Testis (tissue), 3 donors: ENCODE results near the gene SSBP2. TPM values are rescaled to one million over a fixed set of nuclear protein-coding genes. Genes with fewer than 3 reads are reported as not detected.

Experiments
- DNase-seq: peaks from one replicate; pipeline ENCODE4 v3.0.0-alpha.2; 2019
- H3K27ac ChIP-seq, 2 donors: fragments of 200-600 bp; sonication (generic); one replicate each; pipeline ENCODE4 v1.5.1; 2019
- H3K27me3 ChIP-seq: fragments of 200-600 bp; sonication (generic); one replicate; pipeline ENCODE4 v1.5.1; 2019
- H3K36me3 ChIP-seq: fragments of 200-600 bp; sonication (generic); one replicate; pipeline ENCODE4 v1.5.1; 2017; ENCODE audit warnings: low read depth; ENCODE audit errors: missing control alignments
- H3K4me1 ChIP-seq: fragments of 200-600 bp; sonication (generic); one replicate; pipeline ENCODE4 v1.5.1; 2019
- H3K4me3 ChIP-seq, 2 donors: fragments of 200-600 bp; sonication (generic); one replicate each; pipeline ENCODE4 v1.5.1; 2017 to 2019
- H3K9me3 ChIP-seq: fragments of 200-600 bp; sonication (generic); one replicate; pipeline ENCODE4 v1.5.1; 2017
- CTCF ChIP-seq, 3 experiments: fragments of 450-650 bp in 2 of 3; fragments of 200-600 bp in 1 of 3; sonication (generic) in 1 of 3; IDR thresholded peaks; one replicate each; pipeline ENCODE4 v1.5.1; 2016 to 2019; ENCODE audit warnings: antibody characterized with exemption in 3 of 3, mild to moderate bottlenecking in 2 of 3, moderate library complexity in 1 of 3
- POLR2A ChIP-seq: fragments of 450-650 bp; IDR thresholded peaks from one replicate; pipeline ENCODE4 v1.6.1; 2017; ENCODE audit warnings: antibody characterized with exemption, mild to moderate bottlenecking, moderate library complexity
- WGBS, 2 donors: methylation state at CpG; one replicate each; pipeline ENCODE4 v1.1.5; 2018; 5-methylcytosine and 5-hydroxymethylcytosine counted together
- intact Hi-C: fragments of 100-400 bp; cut with DNase I; formaldehyde crosslinking; loops from one replicate; pipeline ENCODE4 v1.15.1; 2023; ENCODE audit warnings: low total_unique reads
- polyA plus RNA-seq: library from polyadenylated mRNA; stranded (reverse); fragments of 350-450 nt; fragmentation: Illumina TruSeq; extraction: RNeasy Lipid Tissue Mini Kit (QIAGEN cat#74804); gene quantifications from one replicate; pipeline ENCODE4 v1.2.3, GENCODE V29; 2014; ENCODE audit warnings: low read depth, low replicate concordance; ENCODE audit not compliant: insufficient read depth
- total RNA-seq, 2 donors: library from RNA; depleted of rRNA; stranded (reverse); fragments of >200 nt; gene quantifications; one replicate each; pipeline ENCODE4 v1.2.3, GENCODE V29; 2016

SSBP2 gene
- total and polyA plus RNA-seq, 3 donors from 2014 or later, result 17.5 to 27.6 (median 22.7) TPM

GRCh38 chr5:81427566-81427965 is 323.3 kb downstream of the SSBP2 start:
- TF ChIP-seq CTCF (IDR thresholded peaks at IDR 0.05) (no peak), POLR2A (no peak)
- intact Hi-C loops, result loop anchor here (10.0 kb wide), 1 partner anchor 737 kb away; no protein-coding TSS in a partner anchor
- no peaks in the 10 kb centered on the region for H3K9me3 ChIP-seq
- peaks cover 3% of the 10 kb centered on the region for H3K4me1 ChIP-seq
- no peak for DNase-seq
- 89 to 96% methylated on average over 1 of the region's 1 CpG for WGBS, 2 donors
- H3K27ac ChIP-seq, result no peak overlapping the region
- no peaks in the 10 kb centered on the region for H3K36me3 ChIP-seq
- H3K27me3 ChIP-seq, result no peaks in the 10 kb centered on the region
- no peak overlapping the region for H3K4me3 ChIP-seq

DNA sequence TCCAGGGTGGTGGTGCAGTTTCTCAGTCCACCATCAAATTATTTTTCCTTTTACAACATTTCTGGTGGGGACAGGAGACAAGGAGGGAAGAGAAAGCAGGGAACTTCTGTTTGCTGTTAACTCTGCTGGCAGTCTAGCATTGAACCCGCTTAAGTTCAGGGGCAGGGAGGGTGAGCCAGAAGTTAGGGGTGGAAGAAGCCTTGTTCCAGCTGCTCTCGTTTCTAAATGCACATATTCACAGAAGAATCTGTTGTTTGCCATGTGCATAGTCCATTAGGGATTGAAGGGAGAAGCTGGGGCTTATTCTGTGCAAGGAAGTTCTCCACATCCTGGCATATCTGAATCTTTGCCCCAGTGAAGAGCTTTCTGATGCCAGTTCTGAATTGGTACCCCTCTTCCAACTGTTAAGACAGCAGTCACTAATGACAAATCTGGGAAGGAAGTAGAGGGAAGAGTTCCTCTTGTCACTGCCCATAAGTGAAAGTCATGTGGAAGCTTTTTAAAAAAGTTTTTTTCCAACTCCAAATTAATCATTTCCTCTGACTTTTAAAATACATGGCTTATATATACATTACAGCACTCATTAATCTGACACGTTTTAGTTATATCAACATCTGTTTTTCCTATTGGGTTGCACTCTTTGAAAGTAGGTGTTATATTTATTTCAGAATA is 324.4 kb downstream of the SSBP2 start:
- intact Hi-C loops, result loop anchor here (10.0 kb wide), 1 partner anchor 738 kb away; no protein-coding TSS in a partner anchor
- Histone ChIP-seq H3K27me3 (no peaks in the 10 kb centered on the region), H3K27ac (no peak overlapping the region), H3K36me3 (no peaks in the 10 kb centered on the region), H3K9me3 (no peaks in the 10 kb centered on the region), H3K4me3 (no peak overlapping the region), H3K4me1 (peaks cover 3% of the 10 kb centered on the region)
- no peak for TF ChIP-seq POLR2A
- no peak for TF ChIP-seq CTCF (IDR thresholded peaks at IDR 0.05)
- 42 to 49% methylated on average over 3 of the region's 3 CpGs for WGBS, 2 donors
- DNase-seq, result no peak

DNA sequence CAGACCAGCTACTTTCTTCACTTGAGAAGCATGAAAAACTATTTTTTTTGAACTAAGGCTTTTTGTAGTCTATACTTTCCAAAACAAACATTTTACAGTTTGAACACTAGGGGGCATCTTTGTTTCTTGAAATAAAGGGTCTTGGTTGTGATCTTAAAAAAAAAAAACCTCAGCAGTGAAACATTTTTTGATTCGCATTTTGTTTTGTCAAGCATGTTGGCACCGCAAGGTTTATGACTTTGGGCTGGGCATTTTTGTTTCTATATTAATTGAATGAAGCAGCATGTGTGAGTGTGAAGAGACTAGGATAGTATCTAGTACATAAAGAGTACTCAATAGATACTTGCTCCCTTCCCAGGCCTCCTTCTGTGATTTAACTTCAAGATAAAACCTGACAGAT is 325.3 kb downstream of the SSBP2 start:
- Histone ChIP-seq H3K9me3 (no peaks in the 10 kb centered on the region), H3K4me1 (peaks cover 3% of the 10 kb centered on the region), H3K4me3 (no peak overlapping the region), H3K36me3 (no peaks in the 10 kb centered on the region), H3K27ac (no peak overlapping the region), H3K27me3 (no peaks in the 10 kb centered on the region)
- TF ChIP-seq POLR2A (no peak), CTCF (IDR thresholded peaks at IDR 0.05) (peak in 2 of 3 experiments; percentile 37 to 71)
- 20 to 22% methylated on average over 2 of the region's 2 CpGs for WGBS, 2 donors
- intact Hi-C loops, result loop anchor here (10.0 kb wide), 1 partner anchor 739 kb away; no protein-coding TSS in a partner anchor
- no peak for DNase-seq

DNA sequence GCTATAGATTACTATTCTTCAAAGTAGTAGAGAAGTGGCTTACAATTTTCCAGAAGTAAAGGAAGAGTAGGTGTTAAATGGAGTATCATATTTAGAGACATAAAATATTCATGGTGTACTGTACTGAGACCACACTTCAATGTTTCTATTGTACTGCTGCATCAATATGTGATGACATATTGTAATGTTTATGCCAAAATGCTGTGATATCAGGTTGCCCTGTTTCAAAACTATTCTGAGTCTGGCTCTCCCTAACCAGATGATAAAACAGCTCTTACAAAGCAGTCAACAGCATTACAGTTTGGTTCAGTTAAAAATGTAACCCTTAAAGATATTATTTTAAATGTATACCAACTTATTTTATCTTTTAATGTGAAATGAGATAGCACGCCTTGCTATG is 326.2 kb downstream of the SSBP2 start:
- no peak for DNase-seq
- TF ChIP-seq CTCF (IDR thresholded peaks at IDR 0.05) (no peak), POLR2A (no peak)
- peaks cover 3% of the 10 kb centered on the region for H3K4me1 ChIP-seq
- no peaks in the 10 kb centered on the region for H3K36me3 ChIP-seq
- intact Hi-C loops, result loop anchor here (10.0 kb wide), 1 partner anchor 740 kb away; no protein-coding TSS in a partner anchor
- H3K4me3 ChIP-seq, result no peak overlapping the region
- no peaks in the 10 kb centered on the region for H3K9me3 ChIP-seq
- H3K27me3 ChIP-seq, result no peaks in the 10 kb centered on the region
- 75 to 87% methylated on average over 1 of the region's 1 CpG for WGBS, 2 donors
- no peak overlapping the region for H3K27ac ChIP-seq

GRCh38 chr5:81422671-81423070 is 328.2 kb downstream of the SSBP2 start:
- TF ChIP-seq POLR2A (no peak), CTCF (IDR thresholded peaks at IDR 0.05) (no peak)
- WGBS, 2 donors, result 79 to 92% methylated on average over 2 of the region's 2 CpGs
- Histone ChIP-seq H3K27ac (no peak overlapping the region), H3K9me3 (no peaks in the 10 kb centered on the region), H3K4me3 (no peak overlapping the region), H3K36me3 (no peaks in the 10 kb centered on the region), H3K27me3 (no peaks in the 10 kb centered on the region), H3K4me1 (peaks cover 3% of the 10 kb centered on the region)
- intact Hi-C loops, result loop anchor here (10.0 kb wide), 1 partner anchor 742 kb away; no protein-coding TSS in a partner anchor
- DNase-seq, result no peak
